Loucy (cell line): ENCODE data around the gene LRRFIP1.

Source experiments
- CTCF ChIP-seq: fragments of 200-600 bp; sonication (generic); conservative IDR thresholded peaks from 2 replicates; pipeline ENCODE4 v1.5.1; 2014; ENCODE audit warnings: mild to moderate bottlenecking, antibody characterized with exemption, low read length
- EZH2phosphoT487 ChIP-seq: fragments of 200-600 bp; IDR thresholded peaks from 2 replicates; pipeline ENCODE4 v1.6.1; 2018; ENCODE audit warnings: antibody characterized with exemption, mild to moderate bottlenecking, moderate library complexity, borderline replicate concordance

- peak; percentile 64 for TF ChIP-seq CTCF
- TF ChIP-seq EZH2phosphoT487, result no peak
These were observed 59.3 kb downstream of the LRRFIP1 start for GRCh38 chr2:237686659-237687136.
